Mesenchymal stem cell (in vitro differentiated cells and primary cell): ENCODE data around the gene RAB36.

Experiments
- DNase-seq: peaks from one replicate; pipeline ENCODE4 v3.0.0-alpha.2; 2013
- H2AFZ ChIP-seq: one replicate; pipeline ENCODE4 v1.6.1; 2013; ENCODE audit warnings: low read depth, mild to moderate bottlenecking, control low read depth, inconsistent platforms, low read length, moderate library complexity
- H2AK5ac ChIP-seq: 2 replicates; pipeline ENCODE4 v1.6.1; 2013; ENCODE audit warnings: low read length, moderate library complexity, mild to moderate bottlenecking, inconsistent platforms; ENCODE audit not compliant: severe bottlenecking
- H2BK120ac ChIP-seq: one replicate; pipeline ENCODE4 v1.6.1; 2013; ENCODE audit warnings: low read depth, mild to moderate bottlenecking, inconsistent platforms, low read length, moderate library complexity
- H2BK12ac ChIP-seq, 2 experiments: one replicate each; pipeline ENCODE4 v1.6.1; 2013; ENCODE audit warnings: inconsistent platforms in 2 of 2, low read length in 2 of 2, mild to moderate bottlenecking in 2 of 2, moderate library complexity in 2 of 2, control low read depth in 1 of 2
- H2BK15ac ChIP-seq: one replicate; pipeline ENCODE4 v1.6.1; 2013; ENCODE audit warnings: mild to moderate bottlenecking, low read depth, inconsistent platforms; ENCODE audit not compliant: poor library complexity, severe bottlenecking
- H2BK5ac ChIP-seq: 2 replicates; pipeline ENCODE4 v1.6.1; 2013; ENCODE audit warnings: low read depth, mild to moderate bottlenecking, low read length, control low read depth, inconsistent platforms; ENCODE audit not compliant: poor library complexity, severe bottlenecking
- H3K14ac ChIP-seq, 2 experiments: one replicate each; pipeline ENCODE4 v1.6.1; 2013; ENCODE audit warnings: inconsistent platforms in 2 of 2, low read length in 2 of 2, control low read depth in 1 of 2, mild to moderate bottlenecking in 1 of 2, moderate library complexity in 1 of 2
- H3K18ac ChIP-seq, 2 experiments: one replicate each; pipeline ENCODE4 v1.6.1; 2013; ENCODE audit warnings: inconsistent platforms in 2 of 2, low read length in 2 of 2, control low read depth in 1 of 2, low read depth in 1 of 2, mild to moderate bottlenecking in 1 of 2
- H3K23ac ChIP-seq, 2 experiments: one replicate each; pipeline ENCODE4 v1.6.1; 2013; ENCODE audit warnings: inconsistent platforms in 2 of 2, low read length in 2 of 2, mild to moderate bottlenecking in 2 of 2, moderate library complexity in 2 of 2, control low read depth in 1 of 2
- H3K27ac ChIP-seq: 2 replicates; pipeline ENCODE4 v1.5.1; 2013; ENCODE audit warnings: mild to moderate bottlenecking, moderate library complexity, low read length, control low read depth, inconsistent platforms; ENCODE audit not compliant: poor library complexity, severe bottlenecking
- H3K27me3 ChIP-seq, 2 experiments: 2 replicates each; pipeline versions ENCODE4 v1.6.1 to v1.7.0; 2013; ENCODE audit warnings: low read length in 2 of 2, mild to moderate bottlenecking in 2 of 2, moderate library complexity in 2 of 2, control low read depth in 1 of 2, inconsistent platforms in 1 of 2; ENCODE audit not compliant: control insufficient read depth in 1 of 2, insufficient read depth in 1 of 2
- H3K36me3 ChIP-seq, 2 experiments: 2 replicates each; pipeline versions ENCODE4 v1.6.1 to v1.7.0; 2013; ENCODE audit warnings: low read length in 2 of 2, control low read depth in 1 of 2, inconsistent platforms in 1 of 2, low read depth in 1 of 2, mild to moderate bottlenecking in 1 of 2; ENCODE audit not compliant: insufficient read depth in 2 of 2, control insufficient read depth in 1 of 2
- H3K4ac ChIP-seq, 2 experiments: one replicate each; pipeline ENCODE4 v1.6.1; 2013; ENCODE audit warnings: inconsistent platforms in 2 of 2, low read length in 2 of 2, mild to moderate bottlenecking in 2 of 2, moderate library complexity in 2 of 2, control low read depth in 1 of 2, low read depth in 1 of 2
- H3K4me1 ChIP-seq: 2 replicates; pipeline ENCODE4 v1.6.1; 2013; ENCODE audit warnings: low read depth, low read length, control low read depth; ENCODE audit not compliant: control insufficient read depth, insufficient read depth
- H3K4me2 ChIP-seq: 2 replicates; pipeline ENCODE4 v1.6.1; 2013; ENCODE audit warnings: low read length, mild to moderate bottlenecking, inconsistent platforms; ENCODE audit not compliant: poor library complexity, severe bottlenecking
- H3K4me3 ChIP-seq, 2 experiments: 2 replicates each; pipeline versions ENCODE4 v1.5.1 to v1.7.0; 2013; ENCODE audit warnings: low read length in 2 of 2, mild to moderate bottlenecking in 2 of 2, control low read depth in 1 of 2, low read depth in 1 of 2; ENCODE audit not compliant: insufficient read depth in 1 of 2
- H3K79me1 ChIP-seq: replicated peaks from 2 replicates; pipeline ENCODE4 v1.6.1; 2013; ENCODE audit warnings: mild to moderate bottlenecking, control low read depth, low read length, inconsistent platforms; ENCODE audit not compliant: poor library complexity, severe bottlenecking
- H3K9ac ChIP-seq: 2 replicates; pipeline ENCODE4 v1.7.0; 2013; ENCODE audit warnings: mild to moderate bottlenecking, low read length, moderate library complexity
- H3K9me3 ChIP-seq: 2 replicates; pipeline ENCODE4 v1.7.0; 2013; ENCODE audit warnings: mild to moderate bottlenecking, low read length; ENCODE audit not compliant: control insufficient read depth
- H4K8ac ChIP-seq: one replicate; pipeline ENCODE4 v1.6.1; 2013; ENCODE audit warnings: inconsistent platforms, mild to moderate bottlenecking, low read length, moderate library complexity
- H4K91ac ChIP-seq: one replicate; pipeline ENCODE4 v1.6.1; 2013; ENCODE audit warnings: mild to moderate bottlenecking, low read length, inconsistent platforms
- WGBS: methylation state at CpG from one replicate; pipeline ENCODE4 v1.1.7; 2013; ENCODE audit warnings: mixed read lengths; 5-methylcytosine and 5-hydroxymethylcytosine counted together

RAB36 gene

DNA sequence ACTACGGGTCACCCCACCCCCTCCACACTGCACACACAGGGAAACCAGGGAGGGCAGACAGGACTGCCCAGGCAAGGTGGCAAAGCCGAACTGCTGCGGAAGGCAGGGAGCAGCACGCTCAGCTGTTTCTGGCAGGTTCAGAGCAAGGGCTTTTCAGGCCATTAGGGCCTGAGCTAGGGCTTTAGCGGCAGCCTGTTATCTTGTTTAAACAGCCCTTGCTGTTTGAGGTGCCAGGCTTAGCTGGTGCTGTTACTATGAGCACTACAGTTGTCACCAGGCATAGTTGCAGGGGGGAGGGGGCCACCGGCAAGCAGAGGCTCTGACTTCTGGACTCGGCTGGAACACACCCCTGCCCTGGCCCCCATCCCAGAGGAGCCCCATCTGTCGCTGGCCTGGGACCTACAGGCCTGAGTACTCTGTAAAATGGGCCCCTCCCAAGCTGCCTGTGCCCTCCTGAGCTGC, 38.3 kb upstream of the RAB36 start:
- 89% methylated on average over 8 of the region's 8 CpGs for WGBS

DNA sequence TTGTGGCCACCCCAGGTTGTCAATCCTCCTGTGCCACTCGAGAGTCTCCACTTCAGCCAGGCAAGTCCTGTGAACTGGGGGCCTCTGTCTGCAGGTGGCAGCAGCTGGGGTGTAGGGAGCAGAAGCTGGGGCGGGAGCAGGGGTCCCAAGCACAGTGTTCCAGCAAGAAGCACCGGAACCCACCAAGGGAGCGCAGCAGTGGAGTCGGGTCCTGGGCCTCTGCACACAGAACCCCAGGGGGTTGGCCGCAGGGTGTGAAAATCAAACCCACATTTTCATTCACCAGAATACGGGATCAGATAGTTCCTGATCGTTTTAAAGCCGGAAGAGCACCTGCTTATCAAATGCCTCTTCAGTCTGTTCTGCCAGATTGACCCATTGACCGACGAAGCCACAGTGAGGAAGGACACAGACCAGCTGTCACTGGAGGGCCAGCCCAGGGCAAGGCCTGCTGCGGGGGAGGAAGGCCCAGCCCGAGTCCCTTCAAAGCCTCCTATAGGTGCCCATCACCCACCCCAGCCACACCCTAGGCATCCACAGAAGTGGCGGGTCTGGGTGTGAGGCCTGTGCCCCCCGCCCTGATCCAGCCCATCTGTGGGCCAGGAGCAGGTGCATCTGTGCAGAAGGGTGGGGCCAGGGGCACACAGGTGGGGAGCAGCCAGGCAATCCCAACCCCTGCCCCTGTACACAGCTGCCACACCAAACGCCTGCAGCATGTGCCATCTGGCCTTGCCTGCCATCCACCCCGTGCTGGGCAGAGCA, 37.6 kb upstream of the RAB36 start:
- H2AK5ac ChIP-seq: no peak overlapping the region
- no peak overlapping the region for H3K4ac ChIP-seq
- DNase-seq: no peak
- H3K23ac ChIP-seq: no peak overlapping the region
- no peak overlapping the region for H4K91ac ChIP-seq
- H2BK15ac ChIP-seq: no peak overlapping the region
- WGBS: 86% methylated on average over 17 of the region's 17 CpGs
- no peak overlapping the region for H2BK120ac ChIP-seq
- no peak overlapping the region for H3K4me3 ChIP-seq
- no peak overlapping the region for H3K14ac ChIP-seq
- H2AFZ ChIP-seq: no peak overlapping the region
- no peaks in the 10 kb centered on the region for H3K36me3 ChIP-seq
- no peak overlapping the region for H2BK5ac ChIP-seq
- no peak overlapping the region for H3K18ac ChIP-seq
- H4K8ac ChIP-seq: no peak overlapping the region
- peaks cover 7% of the 10 kb centered on the region for H3K4me1 ChIP-seq
- H3K79me1 ChIP-seq: no peaks in the 10 kb centered on the region
- H3K27ac ChIP-seq: no peak overlapping the region
- no peak overlapping the region for H3K4me2 ChIP-seq
- peaks cover 0 to 5% of the 10 kb centered on the region in 2 experiments for H3K27me3 ChIP-seq
- H3K9me3 ChIP-seq: no peaks in the 10 kb centered on the region
- H3K9ac ChIP-seq: no peak overlapping the region
- no peak overlapping the region for H2BK12ac ChIP-seq

More for the DNA sequence above, 38.3 kb upstream of the RAB36 start:
- Histone ChIP-seq H4K8ac (no peak overlapping the region), H3K9ac (no peak overlapping the region), H3K4me2 (no peak overlapping the region), H3K4ac (no peak overlapping the region), H2BK120ac (no peak overlapping the region), H2BK15ac (no peak overlapping the region), H3K4me3 (no peak overlapping the region), H3K23ac (no peak overlapping the region), H2AK5ac (no peak overlapping the region), H3K36me3 (no peaks in the 10 kb centered on the region), H3K79me1 (no peaks in the 10 kb centered on the region), H3K18ac (no peak overlapping the region), H3K9me3 (no peaks in the 10 kb centered on the region), H4K91ac (no peak overlapping the region), H2BK12ac (no peak overlapping the region), H3K27ac (no peak overlapping the region), H3K4me1 (peaks cover 7% of the 10 kb centered on the region), H2AFZ (no peak overlapping the region), H2BK5ac (no peak overlapping the region), H3K14ac (no peak overlapping the region), H3K27me3 (peaks cover 0 to 5% of the 10 kb centered on the region in 2 experiments)
- no peak for DNase-seq

DNA sequence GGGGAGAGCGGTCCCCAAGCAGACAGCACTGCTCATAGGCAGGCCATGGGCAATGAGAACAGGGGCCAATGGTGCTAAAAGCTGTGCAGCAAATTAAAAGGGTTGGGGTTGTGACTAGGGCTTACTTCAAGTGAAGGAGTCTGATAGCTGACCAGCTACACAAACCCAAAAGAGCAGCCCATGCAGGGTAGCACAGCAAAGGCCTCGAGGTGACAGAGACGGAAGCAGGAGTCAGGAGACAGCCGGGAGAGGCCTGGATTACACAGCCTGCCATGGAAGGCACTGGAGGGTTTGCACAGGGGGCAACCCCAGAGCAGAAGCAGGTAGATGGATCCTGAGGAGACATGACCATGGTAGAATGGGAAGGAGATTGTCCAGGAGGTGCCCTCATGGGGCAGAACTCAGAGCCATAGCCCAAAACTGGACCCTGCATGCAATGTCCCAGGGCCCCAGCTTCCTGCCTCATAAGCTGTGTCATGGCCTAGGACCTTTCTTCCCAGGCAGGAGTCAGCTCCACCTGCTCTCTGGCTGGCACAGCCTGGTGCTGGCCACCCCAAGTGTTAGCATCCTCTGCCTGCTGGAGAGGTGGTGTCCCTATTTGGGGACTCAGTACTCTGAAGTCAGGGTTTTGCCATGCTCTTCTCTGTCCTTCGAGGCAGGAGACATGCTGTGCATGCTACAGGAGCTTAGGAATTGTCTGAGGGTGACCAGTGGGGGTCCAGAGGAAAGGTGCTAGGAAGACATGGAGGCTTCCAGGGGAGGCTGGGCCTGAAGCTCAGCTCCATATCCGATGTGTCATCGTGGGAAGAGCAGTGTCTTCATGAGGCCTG, 36.8 kb upstream of the RAB36 start:
- 80% methylated on average over 7 of the region's 7 CpGs for WGBS
- Histone ChIP-seq H3K9ac (no peak overlapping the region), H3K79me1 (no peaks in the 10 kb centered on the region)

DNA sequence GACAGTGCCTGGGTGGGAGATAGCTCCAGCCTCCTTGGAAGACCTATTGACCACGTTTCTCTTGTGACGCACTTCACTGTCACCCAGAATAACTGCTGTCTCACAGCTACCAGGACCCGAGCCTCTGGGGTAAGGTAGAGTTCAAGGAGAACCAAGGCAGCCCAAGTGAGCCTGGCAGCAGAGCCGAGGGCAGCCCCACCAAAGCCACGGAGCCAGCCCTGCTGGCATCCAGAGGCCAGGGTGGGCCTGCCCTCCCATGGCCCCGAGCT, 36.3 kb upstream of the RAB36 start:
- Histone ChIP-seq H3K9ac (no peak overlapping the region), H2AK5ac (no peak overlapping the region), H3K9me3 (no peaks in the 10 kb centered on the region), H4K8ac (no peak overlapping the region), H3K4ac (no peak overlapping the region), H2BK12ac (no peak overlapping the region), H2AFZ (no peak overlapping the region), H3K4me2 (no peak overlapping the region), H3K27me3 (no peaks in the 10 kb centered on the region), H3K4me3 (no peak overlapping the region), H3K4me1 (peaks cover 10% of the 10 kb centered on the region), H3K14ac (no peak overlapping the region), H2BK120ac (no peak overlapping the region), H3K27ac (no peak overlapping the region), H2BK15ac (no peak overlapping the region), H3K36me3 (no peaks in the 10 kb centered on the region), H3K23ac (no peak overlapping the region), H4K91ac (no peak overlapping the region), H2BK5ac (no peak overlapping the region), H3K18ac (no peak overlapping the region), H3K79me1 (no peaks in the 10 kb centered on the region)
- DNase-seq: no peak
- WGBS: 84% methylated on average over 6 of the region's 6 CpGs

More for the DNA sequence above, 36.8 kb upstream of the RAB36 start:
- H2AK5ac ChIP-seq: no peak overlapping the region
- H3K4ac ChIP-seq: no peak overlapping the region
- no peak overlapping the region for H3K14ac ChIP-seq
- H3K36me3 ChIP-seq: no peaks in the 10 kb centered on the region
- no peak overlapping the region for H2BK5ac ChIP-seq
- H3K27ac ChIP-seq: no peak overlapping the region
- no peak overlapping the region for H3K18ac ChIP-seq
- H3K27me3 ChIP-seq: no peaks in the 10 kb centered on the region
- no peak overlapping the region for H3K4me2 ChIP-seq
- no peak overlapping the region for H3K4me3 ChIP-seq
- peaks cover 7% of the 10 kb centered on the region for H3K4me1 ChIP-seq
- DNase-seq: no peak
- H3K9me3 ChIP-seq: no peaks in the 10 kb centered on the region
- H2BK12ac ChIP-seq: no peak overlapping the region
- no peak overlapping the region for H2AFZ ChIP-seq
- H2BK120ac ChIP-seq: no peak overlapping the region
- no peak overlapping the region for H4K8ac ChIP-seq
- H4K91ac ChIP-seq: no peak overlapping the region
- no peak overlapping the region for H3K23ac ChIP-seq
- H2BK15ac ChIP-seq: no peak overlapping the region
